ENCODE measurements around the gene CCDC15. TPM values are rescaled to one million over a fixed set of nuclear protein-coding genes. Genes with fewer than 3 reads are reported as not detected.

CCDC15 gene
- total and polyA plus RNA-seq, 2 of the 13 experiments (the other 11 are each of a cell fraction or from before 2014, with no cell fraction given), result 2.2 to 4.6 TPM

- TF ChIP-seq EED (CRISPR knock-in tag; IDR thresholded peaks at IDR 0.05) (0 out of 2 replicates have a peak, but pooled peaks have one; percentile 36), TBX2 (CRISPR knock-in tag; IDR thresholded peaks at IDR 0.05; ENCODE audit: borderline replicate concordance) (peak; percentile 24; the same call in 1 of the 2 replicates), ZNF414 (CRISPR knock-in tag; IDR thresholded peaks at IDR 0.05) (no peak), ZNF687 (CRISPR knock-in tag; IDR thresholded peaks at IDR 0.05) (peak; percentile 47; the same call in 1 of the 2 replicates), ZNF24 (IDR thresholded peaks at IDR 0.05) (no peak), ZNF703 (CRISPR knock-in tag; IDR thresholded peaks at IDR 0.05; ENCODE audit: borderline replicate concordance) (no peak), ZNF10 (CRISPR knock-in tag; IDR thresholded peaks at IDR 0.05; ENCODE audit: borderline replicate concordance, low read depth) (no peak), ZNF501 (CRISPR knock-in tag; IDR thresholded peaks at IDR 0.05) (no peak), MYC (CRISPR knock-in tag; IDR thresholded peaks at IDR 0.05; ENCODE audit: borderline replicate concordance) (0 out of 2 replicates have a peak, but pooled peaks have one; percentile 8), ZNF709 (CRISPR knock-in tag; IDR thresholded peaks at IDR 0.05) (0 out of 2 replicates have a peak, but pooled peaks have one; percentile 50), ATRX (CRISPR knock-in tag; IDR thresholded peaks at IDR 0.05; ENCODE audit: borderline replicate concordance) (no peak), NAIF1 (CRISPR knock-in tag; IDR thresholded peaks at IDR 0.05; ENCODE audit: borderline replicate concordance) (no peak), GATAD2A (CRISPR knock-in tag; IDR thresholded peaks at IDR 0.05) (no peak), SP4 (CRISPR knock-in tag; IDR thresholded peaks at IDR 0.05) (no peak), STAT6 (CRISPR knock-in tag; IDR thresholded peaks at IDR 0.05; ENCODE audit: borderline replicate concordance) (no peak), ZNF362 (CRISPR knock-in tag; IDR thresholded peaks at IDR 0.05; ENCODE audit: borderline replicate concordance) (no peak), FOXK1 (CRISPR knock-in tag; IDR thresholded peaks at IDR 0.05; ENCODE audit: borderline replicate concordance, low read depth) (no peak), ZNF275 (CRISPR knock-in tag; IDR thresholded peaks at IDR 0.05; ENCODE audit: borderline replicate concordance) (no peak)
These were observed 109.5 kb downstream of the CCDC15 start (continued) for GRCh38 chr11:125063429-125064043.

Measured in HepG2 (cell line).